ENCODE data around the gene CCDC134. TPM values are rescaled to one million over a fixed set of nuclear protein-coding genes. Genes with fewer than 3 reads are reported as not detected.

Gene CCDC134
- total RNA-seq, 4 donors from 2014 or later = 6.5 to 9.6 (median 8.2) TPM

GRCh38 chr22:41758231-41758630 lies 42.2 kb upstream of the CCDC134 start:
- H3K36me3 ChIP-seq = no peaks in the 10 kb centered on the region
- no peaks in the 10 kb centered on the region for H3K27me3 ChIP-seq
- DNase-seq (ENCODE audit: low spot score in 2 of 2) = no peak
- H3K4me1 ChIP-seq = no peaks in the 10 kb centered on the region
- H3K27ac ChIP-seq = no peak overlapping the region
- 54 to 89% methylated on average over 2 of the region's 2 CpGs for WGBS, 2 donors
- TF ChIP-seq POLR2A (IDR thresholded peaks at IDR 0.05) = no peak
- TF ChIP-seq EP300 (IDR thresholded peaks at IDR 0.05) = no peak
- no peak for TF ChIP-seq CTCF (IDR thresholded peaks at IDR 0.05)
- H3K4me3 ChIP-seq = no peak overlapping the region
- no peaks in the 10 kb centered on the region for H3K9me3 ChIP-seq

DNA sequence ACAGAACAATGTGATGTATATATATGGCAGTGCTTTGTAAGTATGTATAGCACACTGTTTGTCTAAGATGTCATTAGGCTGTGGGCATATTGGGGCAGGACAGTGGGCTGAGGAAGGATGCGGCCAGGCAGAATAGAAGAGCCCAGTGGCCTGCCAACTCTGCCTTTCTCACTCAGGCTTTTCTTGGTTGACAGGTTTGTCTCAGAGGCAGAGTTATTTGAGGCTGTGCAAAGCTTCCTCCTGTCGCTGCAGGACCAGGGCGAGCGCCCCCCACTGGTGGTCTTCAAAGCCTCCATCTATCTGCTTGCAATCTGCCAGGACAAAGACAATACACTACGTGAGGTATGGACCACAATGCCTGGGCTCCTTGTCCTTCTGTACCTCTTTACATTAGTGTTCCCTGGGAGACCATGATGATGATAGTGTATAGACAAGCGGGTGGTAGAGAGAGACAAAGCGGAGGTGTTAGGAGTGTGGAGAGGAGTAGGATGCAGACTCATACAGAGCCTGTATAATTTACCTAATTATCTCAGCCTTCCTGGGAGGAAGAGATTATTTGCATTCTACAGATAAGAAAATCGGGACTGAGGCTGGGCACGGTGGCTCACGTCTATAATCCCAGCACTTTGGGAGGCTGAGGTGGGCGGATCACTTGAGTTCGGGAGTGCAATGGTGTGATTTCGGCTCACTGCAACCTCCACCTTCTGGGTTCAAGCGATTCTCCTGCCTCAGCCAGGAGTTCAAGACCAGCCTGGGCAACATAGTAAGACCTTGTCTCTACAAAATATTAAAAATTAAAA lies 37.3 kb upstream of the CCDC134 start:
- H3K27ac ChIP-seq = no peak overlapping the region
- H3K36me3 ChIP-seq = no peaks in the 10 kb centered on the region
- 64 to 69% methylated on average over 13 to 14 of the region's 14 CpGs for WGBS, 2 donors
- no peaks in the 10 kb centered on the region for H3K4me1 ChIP-seq
- H3K27me3 ChIP-seq = no peaks in the 10 kb centered on the region
- no peaks in the 10 kb centered on the region for H3K9me3 ChIP-seq
- DNase-seq (ENCODE audit: low spot score in 2 of 2) = no peak
- TF ChIP-seq EP300 (IDR thresholded peaks at IDR 0.05) (no peak), POLR2A (IDR thresholded peaks at IDR 0.05) (no peak), CTCF (IDR thresholded peaks at IDR 0.05) (no peak)
- no peak overlapping the region for H3K4me3 ChIP-seq

DNA sequence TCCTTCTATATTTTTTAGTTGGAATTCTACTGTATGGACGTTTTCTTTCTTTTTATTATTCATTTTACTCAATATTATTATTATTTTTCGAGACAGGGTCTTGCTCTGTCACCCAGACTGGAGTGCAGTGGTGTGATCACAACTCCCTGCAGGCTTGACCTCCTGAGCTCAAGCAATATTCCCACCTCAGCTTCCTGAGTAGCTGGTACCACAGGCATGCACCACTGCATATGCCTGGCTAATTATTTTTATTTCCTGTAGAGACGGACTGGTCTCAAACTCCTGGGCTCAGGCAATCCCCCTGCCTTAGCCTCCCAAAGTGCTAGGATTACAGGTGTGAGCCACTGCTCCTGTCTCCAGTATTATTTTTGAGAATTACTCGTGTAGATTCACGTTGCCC lies 34.0 kb upstream of the CCDC134 start:
- no peak for DNase-seq (ENCODE audit: low spot score in 2 of 2)
- Histone ChIP-seq H3K27ac (no peak overlapping the region), H3K36me3 (no peaks in the 10 kb centered on the region), H3K4me1 (no peaks in the 10 kb centered on the region), H3K27me3 (no peaks in the 10 kb centered on the region), H3K4me3 (no peak overlapping the region), H3K9me3 (no peaks in the 10 kb centered on the region)
- WGBS, 2 donors = 70 to 71% methylated on average over 5 of the region's 5 CpGs
- TF ChIP-seq POLR2A (IDR thresholded peaks at IDR 0.05) = no peak
- TF ChIP-seq CTCF (IDR thresholded peaks at IDR 0.05) = no peak
- TF ChIP-seq EP300 (IDR thresholded peaks at IDR 0.05) = no peak

- Histone ChIP-seq H3K27me3 (no peaks in the 10 kb centered on the region), H3K36me3 (no peaks in the 10 kb centered on the region), H3K27ac (no peak overlapping the region), H3K4me3 (no peak overlapping the region), H3K4me1 (no peaks in the 10 kb centered on the region), H3K9me3 (no peaks in the 10 kb centered on the region)
- DNase-seq (ENCODE audit: low spot score in 2 of 2) = no peak
- TF ChIP-seq POLR2A (IDR thresholded peaks at IDR 0.05) = no peak
- TF ChIP-seq CTCF (IDR thresholded peaks at IDR 0.05) = no peak
- TF ChIP-seq EP300 (IDR thresholded peaks at IDR 0.05) = no peak
- WGBS, 2 donors = 61% methylated on average over 2 of the region's 2 CpGs
These were observed 32.0 kb upstream of the CCDC134 start for GRCh38 chr22:41768430-41768829.

- no peak overlapping the region for H3K4me3 ChIP-seq
- 84 to 93% methylated on average over 5 of the region's 5 CpGs for WGBS, 2 donors
- H3K27me3 ChIP-seq = no peaks in the 10 kb centered on the region
- no peak for DNase-seq (ENCODE audit: low spot score in 2 of 2)
- H3K9me3 ChIP-seq = no peaks in the 10 kb centered on the region
- no peaks in the 10 kb centered on the region for H3K36me3 ChIP-seq
- no peaks in the 10 kb centered on the region for H3K4me1 ChIP-seq
- H3K27ac ChIP-seq = no peak overlapping the region
- no peak for TF ChIP-seq POLR2A (IDR thresholded peaks at IDR 0.05)
- no peak for TF ChIP-seq EP300 (IDR thresholded peaks at IDR 0.05)
- TF ChIP-seq CTCF (IDR thresholded peaks at IDR 0.05) = no peak
These were observed 29.6 kb upstream of the CCDC134 start for GRCh38 chr22:41770715-41771468.

Data from tibial nerve (tissue), 4 donors.